ELF-1 (cell line): Measurements from ENCODE around the gene SLC38A1.
"Not testable (repeated sequence)": the region's sequence is repeated elsewhere in the genome, so short reads cannot be mapped to it uniquely, and the experiment has no call there.

Source experiments
- DNase-seq: peaks from one replicate; pipeline ENCODE4 v3.0.0-alpha.2; 2016; ENCODE audit warnings: low read depth, low spot score

Gene SLC38A1

GRCh38 chr12:46167412-46167811 lies 101.4 kb downstream of the SLC38A1 start:
- no peak for DNase-seq

GRCh38 chr12:46165191-46165590 lies 103.7 kb downstream of the SLC38A1 start:
- no peak for DNase-seq

- DNase-seq = no peak
Observed at GRCh38 chr12:46164186-46164761, 104.6 kb downstream of the SLC38A1 start.

GRCh38 chr12:46162549-46163076 lies 106.2 kb downstream of the SLC38A1 start:
- DNase-seq = not testable (repeated sequence)

GRCh38 chr12:46160981-46161690 lies 107.7 kb downstream of the SLC38A1 start:
- no peak for DNase-seq

GRCh38 chr12:46160101-46160980 lies 108.5 kb downstream of the SLC38A1 start:
- peak; percentile 31 for DNase-seq

GRCh38 chr12:46159309-46159901 lies 109.4 kb downstream of the SLC38A1 start:
- DNase-seq = no peak

- no peak for DNase-seq
Observed at GRCh38 chr12:46158501-46158900, 110.3 kb downstream of the SLC38A1 start.

- DNase-seq = peak; percentile 55
Observed at GRCh38 chr12:46154221-46154985, 114.4 kb downstream of the SLC38A1 start.

GRCh38 chr12:46153268-46153872 lies 115.5 kb downstream of the SLC38A1 start:
- DNase-seq = no peak

GRCh38 chr12:46152456-46152855 lies 116.4 kb downstream of the SLC38A1 start:
- no peak for DNase-seq

- DNase-seq = no peak
Observed at GRCh38 chr12:46150735-46151134, 118.1 kb downstream of the SLC38A1 start.

- no peak for DNase-seq
Observed at GRCh38 chr12:46149905-46150304, 118.9 kb downstream of the SLC38A1 start.

GRCh38 chr12:46149079-46149464 lies 119.8 kb downstream of the SLC38A1 start:
- no peak for DNase-seq

GRCh38 chr12:46148327-46149078 lies 120.3 kb downstream of the SLC38A1 start:
- no peak for DNase-seq

- DNase-seq = no peak
Observed at GRCh38 chr12:46147144-46147543, 121.7 kb downstream of the SLC38A1 start.

- no peak for DNase-seq
Observed at GRCh38 chr12:46145881-46146280, 123.0 kb downstream of the SLC38A1 start.

- no peak for DNase-seq
Observed at GRCh38 chr12:46144433-46144832, 124.4 kb downstream of the SLC38A1 start.

- no peak for DNase-seq
Observed at GRCh38 chr12:46136249-46136648, 132.6 kb downstream of the SLC38A1 start.

- DNase-seq = no peak
Observed at GRCh38 chr12:46135750-46136149, 133.1 kb downstream of the SLC38A1 start.
